CD4-positive, alpha-beta T cell treated with Interferon gamma for 1 hour (primary cell): ENCODE measurements around the gene CHRNA10.
"Not testable (repeated sequence)": the region's sequence is repeated elsewhere in the genome, so short reads cannot be mapped to it uniquely, and the experiment has no call there.

Experiments
- DNase-seq: peaks from one replicate; pipeline ENCODE4 v3.0.0-alpha.2; 2020

Gene CHRNA10

DNA sequence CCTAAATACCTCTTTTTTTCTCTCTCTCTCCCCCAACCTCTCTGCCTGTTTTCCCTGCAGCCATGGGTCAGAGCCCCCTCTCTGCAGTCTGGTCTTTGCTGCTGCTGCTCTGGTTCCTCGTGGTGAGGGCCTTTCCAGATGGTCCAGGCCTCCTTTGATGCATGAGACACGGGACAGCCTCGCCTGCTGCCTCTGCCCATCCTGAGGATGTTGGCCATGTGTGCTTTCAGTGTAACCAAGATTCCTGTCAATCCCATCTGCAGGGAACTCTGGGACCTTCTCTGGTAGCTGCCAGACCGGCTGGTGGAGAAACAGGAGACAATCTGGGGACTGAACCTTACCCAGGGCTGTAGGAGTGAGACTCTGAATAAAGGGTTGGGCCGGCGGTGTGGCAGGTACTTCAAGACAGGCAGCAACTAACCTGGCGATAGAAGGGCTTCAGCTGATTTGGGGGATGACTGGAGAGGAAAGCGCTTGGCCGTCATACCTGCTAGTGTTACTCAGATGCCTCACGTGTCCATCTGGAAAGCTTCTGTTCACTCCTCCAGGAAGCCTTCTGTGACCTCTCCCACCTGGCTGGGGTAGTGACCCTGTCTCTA is 7.1 kb downstream of the CHRNA10 start:
- DNase-seq, result no peak

DNA sequence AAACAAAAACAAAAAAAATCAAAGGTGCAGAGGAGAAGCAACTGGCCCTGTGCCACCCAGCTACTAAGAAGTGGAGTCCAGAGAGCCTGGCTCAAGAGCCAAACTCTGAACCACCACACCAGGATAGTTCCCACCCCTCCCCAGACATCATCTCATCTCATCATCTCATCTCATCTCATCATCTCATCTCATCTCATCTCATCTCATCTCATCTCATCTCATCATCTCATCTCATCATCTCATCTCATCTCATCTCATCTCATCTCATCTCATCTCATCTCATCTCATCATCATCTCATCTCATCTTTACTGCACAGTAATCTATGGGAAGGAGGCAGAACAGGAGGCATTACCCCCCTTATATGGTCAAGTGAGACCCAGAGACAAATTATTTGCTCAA is 8.3 kb downstream of the CHRNA10 start:
- DNase-seq, result no peak

DNA sequence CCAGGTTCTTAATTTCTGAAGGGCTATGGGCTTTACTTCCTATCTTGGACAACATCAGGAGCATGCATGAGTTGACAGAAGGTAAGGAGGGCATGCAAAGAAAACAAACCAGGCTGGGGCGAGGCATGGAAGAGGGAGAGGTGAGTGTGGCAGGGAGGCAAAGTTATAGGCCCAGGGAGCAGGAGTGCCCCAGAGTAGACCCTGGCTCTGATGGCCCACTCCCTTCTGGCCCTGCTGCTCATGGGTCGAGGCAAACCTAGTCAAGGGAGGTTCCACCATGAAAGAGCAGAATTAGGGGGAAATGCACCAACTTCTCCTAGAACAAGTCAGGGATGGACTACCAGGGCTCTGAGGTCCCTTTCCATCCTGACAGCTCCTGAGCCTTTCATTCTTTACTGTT is 10.2 kb downstream of the CHRNA10 start:
- DNase-seq, result no peak

DNA sequence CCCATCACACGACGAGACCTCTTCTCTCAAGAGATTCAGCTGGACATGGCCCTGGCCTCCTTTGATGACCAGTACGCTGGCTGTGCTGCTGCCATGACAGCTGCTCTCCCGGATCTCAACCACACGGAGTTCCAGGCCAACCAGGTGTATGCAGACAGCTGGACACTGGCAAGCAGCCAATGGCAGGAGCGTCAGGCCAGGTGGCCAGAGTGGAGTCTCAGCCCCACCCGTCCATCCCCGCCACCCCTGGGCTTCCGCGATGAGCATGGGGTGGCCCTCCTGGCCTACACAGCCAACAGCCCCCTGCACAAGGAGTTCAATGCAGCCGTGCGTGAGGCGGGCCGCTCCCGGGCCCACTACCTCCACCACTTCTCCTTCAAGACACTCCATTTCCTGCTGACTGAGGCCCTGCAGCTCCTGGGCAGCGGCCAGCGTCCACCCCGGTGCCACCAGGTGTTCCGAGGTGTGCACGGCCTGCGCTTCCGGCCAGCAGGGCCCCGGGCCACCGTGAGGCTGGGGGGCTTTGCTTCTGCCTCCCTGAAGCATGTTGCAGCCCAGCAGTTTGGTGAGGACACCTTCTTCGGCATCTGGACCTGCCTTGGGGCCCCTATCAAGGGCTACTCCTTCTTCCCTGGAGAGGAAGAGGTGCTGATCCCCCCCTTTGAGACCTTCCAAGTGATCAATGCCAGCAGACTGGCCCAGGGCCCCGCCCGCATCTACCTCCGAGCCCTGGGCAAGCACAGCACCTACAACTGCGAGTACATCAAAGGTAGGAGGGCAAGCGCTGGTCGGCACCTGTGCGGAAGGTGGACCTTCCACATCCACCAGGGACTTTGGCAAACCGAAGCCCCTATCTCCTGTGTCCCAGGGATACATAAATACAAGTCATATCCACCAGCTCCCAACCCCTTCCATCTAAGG is 11.3 kb downstream of the CHRNA10 start:
- no peak for DNase-seq

DNA sequence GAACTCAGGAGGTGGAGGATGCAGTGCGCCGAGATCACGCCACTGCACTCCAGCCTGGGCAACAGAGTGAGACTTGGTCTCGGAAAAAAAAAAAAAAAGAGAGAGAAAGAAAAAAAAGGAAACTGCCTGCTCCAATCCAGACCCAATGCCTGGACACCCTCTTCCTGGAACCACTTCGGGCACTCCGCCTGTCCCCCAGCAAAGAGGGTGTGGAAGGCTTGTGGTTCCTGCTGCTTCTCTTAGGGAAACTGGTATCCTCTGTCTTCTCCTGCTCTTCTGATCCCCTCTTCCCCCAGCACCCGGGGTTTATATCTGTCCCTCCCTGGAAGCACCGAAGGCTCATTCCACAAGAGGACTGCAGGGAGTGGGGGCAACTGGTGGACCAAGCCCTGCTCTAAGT is 12.9 kb downstream of the CHRNA10 start:
- DNase-seq, result no peak

DNA sequence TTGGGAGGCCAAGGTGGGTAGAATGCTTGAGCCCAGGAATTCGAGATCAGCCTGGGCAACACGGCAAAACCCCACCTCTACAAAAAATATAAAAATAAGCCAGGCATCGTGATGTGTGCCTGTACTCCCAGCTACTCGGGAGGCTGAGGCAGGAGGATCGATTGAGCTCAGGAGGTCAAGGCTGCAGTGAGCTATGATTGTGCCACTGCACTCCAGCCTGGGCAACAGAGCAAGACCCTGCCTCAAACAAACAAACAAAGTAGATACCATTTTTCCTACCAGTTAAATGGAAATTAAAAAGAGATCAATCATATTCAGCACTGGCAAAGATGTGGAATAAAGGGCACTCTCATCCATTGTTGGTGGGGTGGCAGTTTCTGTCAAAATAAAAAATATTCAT is 13.9 kb downstream of the CHRNA10 start:
- not testable (repeated sequence) for DNase-seq

DNA sequence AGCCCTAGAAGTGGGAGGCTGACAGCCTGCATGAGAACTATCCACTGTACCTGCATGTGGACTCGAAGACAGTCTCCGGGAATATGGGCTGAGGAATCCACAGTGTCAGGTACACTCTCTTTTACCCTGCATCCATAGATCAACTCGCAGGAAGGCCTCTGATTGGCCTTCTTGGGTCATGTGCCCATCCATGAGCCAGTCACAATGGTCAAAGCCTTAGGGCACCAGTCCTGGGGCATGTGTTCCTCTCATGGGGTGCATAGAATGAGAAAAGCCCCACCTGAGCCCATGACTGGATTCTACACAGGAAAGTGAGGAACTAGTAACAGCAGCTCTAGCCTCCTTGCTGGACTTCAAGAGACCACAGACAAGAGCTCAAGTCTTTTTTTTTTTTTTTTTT is 15.6 kb downstream of the CHRNA10 start:
- no peak for DNase-seq

DNA sequence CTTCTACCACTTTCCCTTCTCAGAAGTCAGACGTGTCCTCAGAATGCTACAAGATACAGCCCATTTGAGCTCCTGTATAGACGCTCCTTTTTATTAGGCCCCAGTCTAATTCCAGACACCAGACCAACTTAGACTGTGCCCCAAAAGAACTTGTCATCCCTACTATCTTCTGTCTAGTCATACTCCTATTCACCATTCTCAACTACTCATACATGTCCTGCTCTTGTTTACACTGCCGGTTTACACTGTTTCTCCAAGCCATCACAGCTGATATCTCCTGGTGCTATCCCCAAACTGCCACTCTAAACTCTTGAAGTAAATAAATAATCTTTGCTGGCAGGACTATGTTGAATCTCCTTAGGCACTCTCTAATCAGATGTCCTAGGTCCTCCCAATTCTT is 18.7 kb downstream of the CHRNA10 start:
- DNase-seq, result not testable (repeated sequence)

DNA sequence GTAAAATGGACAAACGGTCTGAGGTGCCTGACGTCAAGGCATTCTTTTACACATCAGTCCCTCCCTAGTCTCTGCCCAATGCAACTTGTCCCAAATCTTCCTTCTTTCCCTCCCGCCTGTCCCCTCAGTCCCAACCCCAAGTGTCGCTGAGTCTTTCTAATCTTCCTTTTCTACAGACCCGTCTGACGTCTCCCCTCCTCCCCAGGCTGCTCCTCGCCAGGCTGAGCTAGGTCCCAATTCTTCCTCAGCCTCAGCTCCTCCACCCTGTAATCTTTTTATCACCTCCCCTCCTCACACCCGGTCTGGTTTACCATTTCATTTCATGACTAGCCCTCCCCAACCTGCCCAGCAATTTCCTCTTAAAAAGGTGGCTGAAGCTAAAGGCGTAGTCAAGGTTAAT is 21.8 kb downstream of the CHRNA10 start:
- not testable (repeated sequence) for DNase-seq

DNA sequence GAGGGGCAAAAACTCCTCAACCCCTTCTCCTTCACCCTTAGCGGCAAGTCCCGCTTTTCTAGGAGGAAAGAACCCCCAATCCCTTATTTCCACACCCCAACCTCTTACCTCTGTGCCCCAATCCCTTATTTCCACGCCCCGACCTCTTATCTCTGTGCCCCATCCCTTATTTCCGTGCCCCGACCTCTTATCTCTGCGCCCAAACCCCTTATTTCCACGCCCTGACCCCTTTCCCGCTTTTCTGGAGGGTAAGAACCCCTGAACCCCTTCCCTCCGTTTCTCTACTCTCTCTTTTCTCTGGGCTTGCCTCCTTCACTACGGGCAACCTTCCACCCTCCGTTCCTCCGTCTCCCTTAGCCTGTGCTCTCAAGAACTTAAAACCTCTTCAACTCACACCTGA is 22.3 kb downstream of the CHRNA10 start:
- not testable (repeated sequence) for DNase-seq

DNA sequence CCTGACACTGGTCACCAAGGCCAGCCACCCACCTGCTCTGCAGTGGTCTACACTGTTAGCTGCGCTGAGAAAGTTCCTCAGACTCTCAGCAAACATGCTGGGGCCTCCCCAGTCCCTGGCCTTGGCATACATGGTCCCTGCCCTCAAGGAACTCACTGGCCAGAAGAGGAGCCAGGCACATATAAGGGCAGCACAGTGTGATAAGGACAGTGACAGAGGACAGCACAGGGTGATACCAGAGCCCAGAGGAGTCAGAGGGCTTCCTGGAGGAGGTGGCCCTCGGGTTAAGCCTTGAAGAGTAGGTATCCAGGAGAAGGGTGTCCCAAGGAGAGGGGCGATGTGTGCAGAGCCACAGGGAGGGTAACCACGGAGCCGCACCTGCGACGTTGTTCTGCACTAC is 25.6 kb downstream of the CHRNA10 start:
- no peak for DNase-seq

DNA sequence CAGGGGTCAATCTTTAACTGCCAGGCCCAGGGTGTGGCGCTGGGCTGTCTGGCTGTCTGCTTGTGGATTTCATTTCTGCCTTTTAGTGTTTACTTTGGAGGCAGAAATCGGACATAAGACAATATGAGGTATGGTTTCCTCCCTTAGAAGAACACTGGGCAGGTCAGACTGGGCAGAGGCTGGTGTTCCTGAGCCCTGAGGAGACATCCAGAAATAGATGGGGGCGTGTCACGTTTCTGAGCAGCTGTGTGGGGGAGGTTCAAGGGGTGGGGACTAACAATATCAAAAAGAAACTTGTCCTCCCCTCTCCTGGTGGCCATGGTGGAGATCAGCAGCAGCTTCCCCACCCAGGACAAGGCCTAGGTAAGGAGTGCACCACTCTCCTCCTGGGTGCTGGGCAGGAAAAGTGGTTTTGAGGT is 26.4 kb downstream of the CHRNA10 start, which contains the start of gene ART1:
ART1 (plus strand) TSS at position 312 of the 419 bp plus-strand sequence. CDS start 14,086 bp downstream, outside the sequence.
- no peak for DNase-seq

DNA sequence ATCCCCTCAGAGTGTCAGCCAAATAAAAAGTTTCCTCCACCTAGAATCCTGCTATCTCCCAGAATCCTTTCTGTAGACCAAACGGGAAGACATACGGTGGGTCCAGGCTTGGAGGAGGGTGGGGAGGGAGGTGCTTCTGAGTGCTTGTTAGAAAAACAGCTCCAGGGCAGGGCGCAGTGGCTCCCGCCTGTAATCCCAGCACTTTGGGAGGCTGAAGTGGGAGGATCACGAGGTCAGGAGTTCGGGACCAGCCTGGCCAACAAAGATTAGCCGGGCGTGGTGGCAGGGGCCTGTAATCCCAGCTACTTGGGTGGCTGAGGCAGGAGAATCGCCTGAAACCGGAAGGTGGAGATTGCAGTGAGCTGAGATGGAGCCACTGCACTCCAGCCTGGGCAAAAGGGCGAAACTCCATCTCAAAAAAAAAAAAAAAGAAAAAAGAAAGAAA is 28.1 kb downstream of the CHRNA10 start:
- not testable (repeated sequence) for DNase-seq

DNA sequence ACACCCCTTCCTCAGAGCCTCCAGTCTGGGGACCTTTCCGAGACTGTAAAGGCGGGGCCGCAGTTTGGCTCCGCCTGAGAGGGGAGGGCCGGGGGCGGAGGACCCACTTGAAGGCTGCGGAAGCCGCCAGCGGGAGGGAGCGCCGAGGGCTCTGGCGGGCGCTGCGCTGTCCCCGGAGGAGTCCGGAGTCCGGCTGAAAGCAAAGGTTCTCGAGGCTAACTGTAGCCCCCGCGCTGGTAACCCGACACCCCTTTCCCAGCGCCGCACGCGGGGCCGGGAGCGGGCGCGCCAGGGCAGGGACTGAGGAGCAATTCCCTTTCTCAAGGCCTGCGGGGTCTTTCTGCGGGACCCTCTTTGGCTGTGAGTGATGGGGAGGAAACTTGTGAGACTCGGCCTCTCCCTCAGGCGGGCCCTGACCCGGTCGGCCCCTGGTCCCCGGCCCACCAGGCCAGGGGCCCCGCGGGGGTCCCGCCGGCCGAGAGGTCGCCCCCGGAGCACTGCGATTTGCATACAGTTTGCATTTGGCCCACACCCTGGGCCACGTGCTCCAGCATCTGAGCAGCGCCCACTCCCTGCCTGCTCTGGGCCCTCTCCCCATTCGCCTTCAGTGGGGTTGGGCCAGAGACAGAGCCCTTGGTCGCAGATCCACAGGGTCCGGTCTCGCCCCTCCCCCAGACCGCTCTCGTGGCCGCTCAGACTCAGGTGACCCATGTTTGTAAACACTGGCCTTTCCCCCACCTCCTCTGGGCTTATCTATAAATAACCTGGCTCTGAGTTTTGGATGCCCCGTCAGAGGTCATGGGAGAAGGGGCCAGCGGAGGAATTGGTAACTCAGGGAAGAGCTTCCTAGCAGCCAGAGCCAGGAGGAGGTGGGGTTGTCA is 28.9 kb downstream of the CHRNA10 start:
- DNase-seq, result peak; percentile 83

DNA sequence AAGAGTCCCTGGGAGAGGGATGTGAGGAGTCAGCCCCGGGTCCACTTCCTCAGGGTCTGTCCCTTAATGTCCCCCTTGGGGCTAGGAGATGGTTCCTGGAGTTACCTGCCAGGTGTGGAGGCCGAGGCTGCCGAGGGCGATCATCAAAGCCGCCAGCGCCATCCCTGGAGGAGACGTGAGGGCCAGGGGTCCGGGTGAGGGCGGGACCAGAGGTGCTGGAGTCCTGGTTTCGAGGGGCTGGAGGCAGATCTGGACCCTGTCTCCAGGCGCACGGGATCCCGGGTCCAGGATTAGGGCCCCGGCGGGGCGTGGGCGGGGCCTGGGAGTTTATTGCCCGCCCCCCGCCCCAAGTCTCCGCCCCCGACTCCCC is 29.5 kb downstream of the CHRNA10 start, which contains the start of gene ART5:
ART5 (minus strand) TSS at position 292 of the 370 bp plus-strand sequence; CDS start at position 162, 130 bp downstream.
- no peak for DNase-seq

DNA sequence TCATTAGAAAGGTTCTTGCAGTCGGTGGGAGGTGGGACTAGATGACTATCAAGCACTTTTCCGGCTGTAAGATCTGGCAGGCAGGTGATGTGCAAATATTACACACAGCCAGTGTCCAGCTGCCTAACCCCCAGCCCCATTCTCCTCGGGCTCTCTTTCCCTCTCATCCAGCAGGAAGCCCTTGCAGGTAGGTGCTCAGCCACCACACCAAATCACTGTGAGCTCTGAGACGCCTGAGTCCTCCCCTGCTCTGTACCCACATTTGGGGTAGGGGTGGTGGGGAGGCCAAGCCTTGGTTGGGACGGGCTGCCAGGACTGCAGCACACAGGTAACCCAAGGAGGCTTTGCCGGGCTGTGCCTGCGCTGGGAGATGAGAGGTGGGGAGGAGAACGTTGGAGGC is 30.0 kb downstream of the CHRNA10 start:
- DNase-seq, result no peak

DNA sequence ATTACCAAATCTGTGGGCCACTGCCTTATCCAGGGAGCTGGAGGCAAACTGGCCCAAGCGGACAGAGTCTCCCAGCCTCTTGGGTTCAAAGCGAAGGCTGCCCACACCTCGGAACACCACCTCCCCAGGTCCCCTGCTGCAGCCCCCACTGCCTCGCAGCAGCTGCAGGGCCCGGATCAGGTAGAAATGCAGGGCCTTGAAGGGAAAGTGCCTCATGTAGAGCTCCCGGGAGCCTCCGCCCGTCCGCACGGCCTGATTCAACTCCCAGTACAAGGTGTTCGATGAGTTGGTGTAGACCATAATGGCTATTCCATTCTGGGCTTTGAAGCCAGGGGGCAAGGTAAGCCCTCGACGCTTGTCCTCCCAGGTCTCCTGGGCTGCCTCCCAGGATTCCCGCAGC is 31.3 kb downstream of the CHRNA10 start:
- DNase-seq, result no peak

DNA sequence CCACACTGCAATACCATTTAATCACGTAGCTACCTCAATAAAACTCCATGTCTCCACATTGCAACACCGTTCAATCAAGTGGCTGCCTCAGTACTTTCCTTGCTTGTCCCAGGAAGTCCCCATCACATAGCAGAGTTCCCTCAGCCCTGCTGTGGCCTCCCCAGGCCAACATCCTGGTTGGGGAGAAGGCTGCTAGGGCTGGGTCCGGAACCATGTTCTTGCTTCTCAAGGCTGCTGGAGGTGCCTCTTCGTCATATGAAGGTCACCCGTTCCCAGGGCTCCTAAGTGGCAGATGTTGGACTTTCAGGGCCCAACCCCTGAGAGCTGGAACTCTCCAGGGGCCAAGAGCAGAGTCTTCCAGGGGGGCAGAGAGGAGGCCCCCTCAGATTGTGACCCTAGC is 32.7 kb downstream of the CHRNA10 start:
- DNase-seq, result no peak

DNA sequence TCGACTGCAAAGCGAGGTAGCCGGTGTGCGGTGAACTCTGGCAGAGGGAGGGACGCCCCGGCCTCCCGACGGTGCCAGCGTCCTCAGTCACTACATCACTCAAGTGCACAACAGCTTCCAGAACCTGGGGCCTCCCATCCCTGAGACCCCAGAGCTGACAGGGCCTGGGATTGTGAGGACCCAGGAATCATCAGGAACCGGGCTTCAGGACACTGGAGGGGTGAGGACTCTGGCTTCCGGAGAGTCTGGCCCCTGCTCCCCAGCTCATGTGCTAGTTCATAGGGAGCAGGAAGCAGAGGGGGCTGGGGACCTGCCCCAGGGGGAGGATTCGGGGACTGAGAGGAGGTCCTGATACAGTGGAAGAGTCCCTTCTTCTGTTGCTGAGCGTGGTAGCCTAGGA is 34.0 kb downstream of the CHRNA10 start:
- no peak for DNase-seq

DNA sequence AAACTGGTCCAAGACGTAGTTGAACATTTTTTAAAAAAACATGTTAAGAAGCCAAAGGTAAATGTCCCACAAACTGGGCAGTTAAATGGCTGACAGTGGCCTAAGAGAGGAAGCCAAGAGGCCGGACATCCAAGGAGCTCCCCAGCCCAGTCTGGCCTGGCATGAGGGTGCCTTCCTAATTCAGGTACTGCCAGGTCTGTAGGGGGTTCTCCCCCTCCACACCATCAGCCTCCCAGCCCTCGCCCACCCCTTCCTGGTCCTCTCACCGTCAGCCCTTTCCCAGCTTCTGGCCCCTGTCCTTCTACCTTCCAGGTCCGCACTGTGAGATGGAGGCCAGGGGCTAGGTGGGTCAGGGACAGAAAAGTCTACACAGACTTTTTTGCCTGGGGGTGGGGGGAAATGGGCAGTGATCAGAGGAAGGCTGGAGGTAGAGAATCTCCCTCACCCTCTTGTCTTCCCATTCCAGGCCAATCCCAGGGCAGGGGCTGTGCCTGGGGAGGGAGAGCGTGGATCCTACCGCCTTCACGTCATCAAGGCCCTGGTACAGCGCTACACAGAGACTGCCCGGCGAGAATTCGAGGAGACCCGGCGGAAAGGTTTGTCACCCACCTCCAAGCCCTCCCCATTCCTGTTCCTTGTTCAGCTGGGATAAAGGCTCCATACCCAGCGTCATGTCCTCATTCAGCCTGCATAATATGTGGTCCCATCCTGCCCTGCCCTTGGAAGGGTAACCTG is 35.4 kb downstream of the CHRNA10 start:
- DNase-seq, result no peak

DNA sequence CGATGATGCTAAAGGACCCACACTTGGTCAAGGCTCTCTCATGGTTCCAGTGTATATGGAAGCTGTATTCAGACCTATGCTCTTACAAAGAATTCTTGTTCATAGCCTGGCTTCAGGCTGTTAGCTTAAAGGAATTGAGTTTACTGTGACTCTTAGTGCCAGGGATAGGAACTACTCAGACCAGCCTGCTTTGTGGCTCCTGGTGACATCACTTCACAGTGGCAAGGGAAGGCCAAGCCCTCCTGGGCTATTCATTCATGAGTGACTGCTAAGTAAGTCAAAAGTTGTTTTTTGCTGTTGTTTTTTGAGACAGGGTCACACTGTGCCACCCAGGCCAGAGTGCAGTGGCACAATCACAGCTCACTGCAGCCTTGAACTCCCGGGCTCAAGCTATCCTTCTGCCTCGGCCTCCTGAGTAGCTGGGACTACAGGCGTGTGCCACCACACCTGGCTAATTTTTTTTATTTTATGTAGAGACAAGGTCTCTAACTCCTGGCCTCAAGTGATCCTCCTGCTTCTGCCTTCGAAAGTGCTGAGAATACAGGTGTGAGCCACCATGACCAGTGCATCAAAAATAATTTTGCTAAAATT is 39.0 kb downstream of the CHRNA10 start:
- DNase-seq, result no peak

DNA sequence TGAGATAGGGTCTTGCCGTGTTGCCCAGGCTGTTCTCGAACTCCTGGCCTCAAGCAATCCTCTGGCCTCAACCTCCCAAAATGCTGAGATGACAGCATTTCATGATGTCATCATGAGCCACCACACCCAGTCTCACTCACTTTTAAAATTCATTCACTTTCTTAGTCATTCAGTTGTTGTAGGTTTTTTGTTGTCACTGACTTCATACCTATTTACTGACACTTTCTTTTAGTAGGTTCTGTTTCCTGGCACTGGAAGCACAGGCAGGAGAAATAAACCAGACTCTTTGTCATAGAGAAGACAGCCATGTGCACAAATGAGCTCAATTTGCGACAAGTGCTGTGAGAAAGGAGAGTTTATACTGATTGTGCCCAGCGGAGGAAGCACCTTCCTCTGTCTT is 39.9 kb downstream of the CHRNA10 start:
- DNase-seq, result no peak
